NT2/D1 (cell line): ENCODE measurements around the gene TP53RK.

Source experiments
- DNase-seq: peaks from one replicate; pipeline ENCODE4 v3.0.0-alpha.2; 2011; ENCODE audit warnings: low read depth, low spot score
- H3K27me3 ChIP-seq: 2 replicates; pipeline ENCODE4 v1.6.0; 2011; ENCODE audit warnings: mild to moderate bottlenecking; ENCODE audit not compliant: insufficient read length, insufficient read depth
- H3K36me3 ChIP-seq: 2 replicates; pipeline ENCODE4 v1.6.1; 2011; ENCODE audit warnings: mild to moderate bottlenecking, low read length, mixed read lengths; ENCODE audit not compliant: insufficient read depth, insufficient read length
- H3K4me1 ChIP-seq: 2 replicates; pipeline ENCODE4 v1.5.1; 2011; ENCODE audit not compliant: insufficient read depth, insufficient read length
- H3K4me3 ChIP-seq: 2 replicates; pipeline ENCODE4 v1.5.1; 2011; ENCODE audit warnings: low read depth; ENCODE audit not compliant: insufficient read length
- H3K9ac ChIP-seq: 2 replicates; pipeline ENCODE4 v1.6.0; 2011; ENCODE audit warnings: low read depth; ENCODE audit not compliant: insufficient read length
- H3K9me3 ChIP-seq: 2 replicates; pipeline ENCODE4 v1.5.1; 2011; ENCODE audit warnings: mild to moderate bottlenecking, low read length; ENCODE audit not compliant: insufficient read depth
- SUZ12 ChIP-seq: IDR thresholded peaks from 2 replicates; pipeline ENCODE4 v1.6.1; 2011; ENCODE audit not compliant: insufficient read length, insufficient read depth; ENCODE audit errors: extremely low read depth
- YY1 ChIP-seq: IDR thresholded peaks from 2 replicates; pipeline ENCODE4 v1.6.1; 2011; ENCODE audit not compliant: insufficient read length, insufficient read depth
- ZNF274 ChIP-seq: IDR thresholded peaks from 2 replicates; pipeline ENCODE4 v1.6.1; 2011; ENCODE audit warnings: mild to moderate bottlenecking, low read depth, low read length

TP53RK gene

GRCh38 chr20:46644733-46645132 is 44.5 kb downstream of the TP53RK start:
- H3K4me1 ChIP-seq: peaks cover 9% of the 10 kb centered on the region
- no peak for DNase-seq
- no peak overlapping the region for H3K9ac ChIP-seq
- peaks cover 11% of the 10 kb centered on the region for H3K27me3 ChIP-seq
- H3K36me3 ChIP-seq: no peaks in the 10 kb centered on the region
- no peak overlapping the region for H3K4me3 ChIP-seq
- TF ChIP-seq SUZ12 (no peak), YY1 (no peak), ZNF274 (no peak)
- H3K9me3 ChIP-seq: no peaks in the 10 kb centered on the region

DNA sequence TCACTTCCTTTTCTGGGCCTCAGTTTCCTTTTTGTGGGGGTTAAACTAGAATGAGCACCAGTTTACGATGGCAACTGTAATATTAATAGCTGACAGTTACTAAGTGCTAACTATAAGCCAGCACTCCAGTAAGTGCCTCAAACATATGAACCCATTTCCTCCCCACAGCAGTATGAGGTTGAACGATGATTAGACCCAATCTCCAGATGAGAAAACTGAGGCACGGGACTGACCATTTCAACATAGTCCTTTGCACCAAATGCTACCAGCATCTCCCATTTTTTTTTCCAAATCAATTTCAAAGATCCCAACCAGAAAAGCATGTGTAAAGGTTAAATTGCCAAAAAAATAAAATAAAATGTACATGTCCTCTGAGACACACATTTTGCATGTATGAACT is 45.1 kb downstream of the TP53RK start:
- DNase-seq: no peak
- no peaks in the 10 kb centered on the region for H3K9me3 ChIP-seq
- TF ChIP-seq ZNF274 (no peak), YY1 (no peak), SUZ12 (no peak)
- H3K4me1 ChIP-seq: peaks cover 12% of the 10 kb centered on the region
- H3K4me3 ChIP-seq: no peak overlapping the region
- H3K36me3 ChIP-seq: no peaks in the 10 kb centered on the region
- H3K27me3 ChIP-seq: peaks cover 7% of the 10 kb centered on the region
- H3K9ac ChIP-seq: no peak overlapping the region

DNA sequence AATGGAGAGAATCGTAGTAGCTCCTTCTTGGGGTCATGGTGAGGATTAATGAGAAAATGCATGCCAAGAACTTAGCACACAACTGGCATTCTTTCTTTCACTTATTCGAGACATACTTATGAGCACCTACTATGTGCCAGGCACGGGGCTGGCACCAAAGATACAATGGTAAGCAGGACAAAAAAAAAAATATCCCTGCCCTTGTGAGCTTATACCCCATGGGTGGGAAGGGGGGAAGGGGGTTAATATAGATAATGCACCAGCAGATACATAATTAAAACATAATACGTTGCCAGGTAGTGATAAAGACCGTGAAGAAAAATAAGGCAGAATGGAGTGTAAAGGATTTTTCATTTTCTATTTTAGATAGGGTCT is 46.3 kb downstream of the TP53RK start:
- Histone ChIP-seq H3K4me1 (peaks cover 17% of the 10 kb centered on the region), H3K9ac (no peak overlapping the region), H3K36me3 (no peaks in the 10 kb centered on the region), H3K4me3 (no peak overlapping the region), H3K27me3 (peaks cover 7% of the 10 kb centered on the region), H3K9me3 (no peaks in the 10 kb centered on the region)
- DNase-seq: no peak
- TF ChIP-seq ZNF274: no peak
- TF ChIP-seq YY1: no peak
- no peak for TF ChIP-seq SUZ12

DNA sequence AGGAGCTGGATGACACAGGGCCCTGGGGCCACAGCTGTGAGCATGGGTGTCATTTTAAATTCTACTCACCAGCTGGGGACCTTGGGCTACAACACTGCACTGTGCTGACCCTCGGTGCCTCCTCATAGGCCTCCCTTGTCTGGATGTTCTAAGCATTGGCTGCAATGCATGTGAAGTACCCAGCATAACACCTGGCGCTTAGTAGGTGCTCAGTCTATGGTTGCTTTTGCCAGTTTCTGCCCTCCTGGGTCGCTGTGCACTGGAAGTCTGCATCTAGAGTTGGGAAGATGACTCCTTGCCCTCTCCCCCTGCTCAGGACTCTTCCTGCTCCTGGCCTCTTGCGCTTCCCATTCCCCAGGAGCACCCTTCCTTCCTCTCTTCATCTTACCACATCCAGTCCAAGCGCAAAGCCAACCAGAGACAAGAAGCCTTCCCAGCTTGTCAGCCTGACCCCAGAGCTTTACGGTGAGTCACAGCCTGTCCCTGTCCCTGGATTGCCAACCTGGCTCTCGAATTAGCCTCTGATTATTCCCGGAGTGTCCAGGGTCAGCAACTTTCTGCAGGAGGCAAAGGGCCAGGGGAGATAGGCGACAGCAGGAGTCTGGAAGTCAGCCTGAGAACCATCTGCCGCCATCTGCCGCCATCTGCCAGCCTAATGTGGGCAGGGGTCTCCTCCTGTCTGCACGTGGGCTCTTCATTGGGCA is 46.8 kb downstream of the TP53RK start:
- Histone ChIP-seq H3K4me1 (peaks cover 23% of the 10 kb centered on the region), H3K9me3 (no peaks in the 10 kb centered on the region), H3K36me3 (no peaks in the 10 kb centered on the region), H3K4me3 (no peak overlapping the region), H3K9ac (no peak overlapping the region), H3K27me3 (peaks cover 7% of the 10 kb centered on the region)
- TF ChIP-seq SUZ12 (no peak), ZNF274 (no peak), YY1 (no peak)
- no peak for DNase-seq

DNA sequence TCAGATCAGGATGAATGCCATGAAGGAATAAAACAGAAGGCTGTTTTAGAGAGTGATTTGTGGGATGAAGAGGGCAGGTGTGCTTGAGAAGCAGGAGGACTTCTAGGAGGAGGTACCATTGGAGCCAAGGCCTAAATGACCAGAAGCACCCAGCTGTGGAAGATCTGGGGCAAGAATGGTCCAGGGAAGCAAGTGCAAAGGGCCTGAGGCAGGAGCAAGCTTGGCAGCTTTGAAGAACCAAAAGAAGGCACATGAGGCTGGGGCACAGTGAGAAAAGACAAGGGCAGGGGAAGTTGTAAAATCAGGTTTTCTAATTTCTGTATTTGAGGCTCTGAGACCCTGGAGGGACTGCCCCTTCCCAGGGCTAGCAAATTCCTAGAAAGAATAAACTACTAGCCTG is 47.8 kb downstream of the TP53RK start:
- TF ChIP-seq YY1 (no peak), ZNF274 (no peak), SUZ12 (no peak)
- peaks cover 20% of the 10 kb centered on the region for H3K4me1 ChIP-seq
- no peak overlapping the region for H3K9ac ChIP-seq
- H3K9me3 ChIP-seq: no peaks in the 10 kb centered on the region
- no peak for DNase-seq
- no peaks in the 10 kb centered on the region for H3K36me3 ChIP-seq
- H3K4me3 ChIP-seq: no peak overlapping the region
- peaks cover 3% of the 10 kb centered on the region for H3K27me3 ChIP-seq

DNA sequence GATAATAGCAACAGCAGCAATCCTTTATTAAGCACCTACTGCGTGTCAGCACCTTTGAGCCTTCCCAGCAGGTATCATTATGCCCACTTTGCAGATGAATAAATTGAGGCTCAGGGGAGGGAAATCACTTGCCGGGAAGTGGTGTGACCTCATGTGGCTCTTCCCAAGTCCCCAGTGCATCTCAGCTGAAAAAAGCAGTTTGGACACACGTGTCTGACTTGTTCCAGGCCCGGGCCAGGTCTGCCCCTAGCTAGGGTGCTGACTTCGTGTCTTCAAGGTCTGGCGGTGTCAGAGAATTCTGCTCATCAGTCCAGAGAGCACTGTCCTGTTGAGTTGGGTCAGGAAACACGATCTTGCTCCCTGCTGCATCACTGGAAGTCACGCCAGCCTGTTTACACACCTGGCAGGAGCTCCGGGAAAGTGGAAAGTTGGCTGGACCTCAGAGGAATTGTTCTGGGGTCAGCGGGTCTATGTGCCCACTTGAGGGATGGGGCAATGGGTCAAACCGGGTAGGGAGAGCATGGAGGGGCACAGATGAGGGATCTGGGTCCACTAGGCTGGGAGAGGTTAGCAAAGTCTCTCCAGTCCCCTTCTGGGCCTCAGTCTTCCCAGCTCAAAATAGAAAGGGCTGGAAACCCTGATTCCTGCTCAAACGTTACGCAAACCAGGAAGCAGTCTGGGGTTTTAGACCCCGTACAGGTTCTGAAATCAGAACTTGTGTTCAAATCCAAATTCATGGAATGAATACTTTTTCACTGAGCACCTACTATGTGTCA is 48.5 kb downstream of the TP53RK start:
- H3K4me1 ChIP-seq: peaks cover 20% of the 10 kb centered on the region
- TF ChIP-seq ZNF274 (no peak), YY1 (no peak), SUZ12 (no peak)
- no peaks in the 10 kb centered on the region for H3K9me3 ChIP-seq
- no peaks in the 10 kb centered on the region for H3K36me3 ChIP-seq
- no peak for DNase-seq
- H3K9ac ChIP-seq: no peak overlapping the region
- peaks cover 3% of the 10 kb centered on the region for H3K27me3 ChIP-seq
- H3K4me3 ChIP-seq: no peak overlapping the region

GRCh38 chr20:46640044-46640443 is 49.2 kb downstream of the TP53RK start:
- no peak overlapping the region for H3K9ac ChIP-seq
- no peak overlapping the region for H3K4me3 ChIP-seq
- TF ChIP-seq SUZ12: no peak
- no peak for TF ChIP-seq YY1
- no peak for TF ChIP-seq ZNF274
- peaks cover 20% of the 10 kb centered on the region for H3K4me1 ChIP-seq
- peaks cover under 1% of the 10 kb centered on the region for H3K27me3 ChIP-seq
- no peaks in the 10 kb centered on the region for H3K36me3 ChIP-seq
- no peak for DNase-seq
- H3K9me3 ChIP-seq: no peaks in the 10 kb centered on the region
